AG09309 (cell line): ENCODE results near the gene PTPN14.

Experiments used
- DNase-seq: peaks from one replicate; pipeline ENCODE4 v3.0.0-alpha.2; 2010; ENCODE audit warnings: low read depth
- H3K4me3 ChIP-seq: 2 replicates; pipeline ENCODE4 v1.5.1; 2011; ENCODE audit warnings: mild to moderate bottlenecking, low read depth, low read length, moderate library complexity; ENCODE audit not compliant: control insufficient read depth
- TF ChIP-seq, protein P1 (sequence below): IDR thresholded peaks from 2 replicates; pipeline ENCODE4 v1.5.1; 2011; ENCODE audit warnings: mild to moderate bottlenecking, low read depth, low read length, inconsistent platforms; ENCODE audit not compliant: insufficient read depth, control insufficient read depth; ENCODE audit errors: missing control alignments

The PTPN14 gene

DNA sequence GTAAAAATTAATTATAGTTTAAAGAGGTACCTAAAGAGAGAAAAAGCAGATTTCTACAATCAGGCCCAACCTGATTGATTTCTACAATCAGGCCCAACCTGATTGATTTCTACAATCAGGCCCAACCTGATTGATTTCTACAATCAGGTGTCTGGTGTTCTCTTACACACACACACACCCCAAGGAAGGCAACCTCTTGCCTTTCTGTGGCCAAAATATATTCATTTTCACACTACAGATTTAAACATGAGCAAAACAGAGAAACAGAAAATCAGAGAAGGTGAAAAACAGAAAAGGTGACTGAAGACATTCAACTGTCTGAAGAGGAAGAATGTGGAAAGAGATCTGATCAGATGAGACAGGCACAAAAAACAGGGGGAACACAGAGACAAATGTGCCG is 166.0 kb downstream of the PTPN14 start:
- H3K4me3 ChIP-seq: no peak overlapping the region
- DNase-seq: no peak
- TF ChIP-seq, protein P1, sequence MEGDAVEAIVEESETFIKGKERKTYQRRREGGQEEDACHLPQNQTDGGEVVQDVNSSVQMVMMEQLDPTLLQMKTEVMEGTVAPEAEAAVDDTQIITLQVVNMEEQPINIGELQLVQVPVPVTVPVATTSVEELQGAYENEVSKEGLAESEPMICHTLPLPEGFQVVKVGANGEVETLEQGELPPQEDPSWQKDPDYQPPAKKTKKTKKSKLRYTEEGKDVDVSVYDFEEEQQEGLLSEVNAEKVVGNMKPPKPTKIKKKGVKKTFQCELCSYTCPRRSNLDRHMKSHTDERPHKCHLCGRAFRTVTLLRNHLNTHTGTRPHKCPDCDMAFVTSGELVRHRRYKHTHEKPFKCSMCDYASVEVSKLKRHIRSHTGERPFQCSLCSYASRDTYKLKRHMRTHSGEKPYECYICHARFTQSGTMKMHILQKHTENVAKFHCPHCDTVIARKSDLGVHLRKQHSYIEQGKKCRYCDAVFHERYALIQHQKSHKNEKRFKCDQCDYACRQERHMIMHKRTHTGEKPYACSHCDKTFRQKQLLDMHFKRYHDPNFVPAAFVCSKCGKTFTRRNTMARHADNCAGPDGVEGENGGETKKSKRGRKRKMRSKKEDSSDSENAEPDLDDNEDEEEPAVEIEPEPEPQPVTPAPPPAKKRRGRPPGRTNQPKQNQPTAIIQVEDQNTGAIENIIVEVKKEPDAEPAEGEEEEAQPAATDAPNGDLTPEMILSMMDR: no peak

DNA sequence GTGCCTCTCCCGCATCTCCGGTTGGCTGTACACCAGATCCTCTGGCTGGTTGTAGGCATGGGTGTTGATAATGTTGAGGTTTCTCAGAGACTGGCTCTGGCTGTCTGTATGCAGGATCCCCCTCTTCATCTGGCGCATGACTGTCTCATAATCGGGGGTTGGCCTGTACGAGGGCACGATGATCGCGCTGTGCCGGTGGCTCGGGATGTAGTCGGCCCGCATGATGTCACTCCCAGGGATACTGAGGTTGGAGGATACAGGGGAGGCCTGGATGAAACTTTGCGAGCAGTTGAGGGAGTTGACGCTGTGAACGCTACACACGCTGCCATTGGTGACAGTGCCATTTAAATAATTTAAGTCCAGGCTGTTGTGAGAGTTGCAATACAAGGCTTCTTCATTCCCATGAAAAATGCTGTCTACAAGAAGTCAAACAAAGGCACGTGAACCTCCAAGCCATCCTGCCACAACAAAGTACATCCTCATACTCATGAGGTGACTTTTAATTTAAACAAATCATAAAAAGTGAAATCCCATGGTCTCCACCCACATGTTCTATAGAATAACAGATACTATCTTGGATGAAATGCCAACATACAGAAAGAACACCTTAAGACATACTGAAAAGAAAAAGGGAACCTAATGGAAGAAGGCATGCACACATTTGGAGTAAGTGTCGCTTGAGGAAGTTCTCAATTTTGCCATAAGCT is 166.9 kb downstream of the PTPN14 start:
- no peak for DNase-seq
- TF ChIP-seq, protein P1: no peak
- no peak overlapping the region for H3K4me3 ChIP-seq

DNA sequence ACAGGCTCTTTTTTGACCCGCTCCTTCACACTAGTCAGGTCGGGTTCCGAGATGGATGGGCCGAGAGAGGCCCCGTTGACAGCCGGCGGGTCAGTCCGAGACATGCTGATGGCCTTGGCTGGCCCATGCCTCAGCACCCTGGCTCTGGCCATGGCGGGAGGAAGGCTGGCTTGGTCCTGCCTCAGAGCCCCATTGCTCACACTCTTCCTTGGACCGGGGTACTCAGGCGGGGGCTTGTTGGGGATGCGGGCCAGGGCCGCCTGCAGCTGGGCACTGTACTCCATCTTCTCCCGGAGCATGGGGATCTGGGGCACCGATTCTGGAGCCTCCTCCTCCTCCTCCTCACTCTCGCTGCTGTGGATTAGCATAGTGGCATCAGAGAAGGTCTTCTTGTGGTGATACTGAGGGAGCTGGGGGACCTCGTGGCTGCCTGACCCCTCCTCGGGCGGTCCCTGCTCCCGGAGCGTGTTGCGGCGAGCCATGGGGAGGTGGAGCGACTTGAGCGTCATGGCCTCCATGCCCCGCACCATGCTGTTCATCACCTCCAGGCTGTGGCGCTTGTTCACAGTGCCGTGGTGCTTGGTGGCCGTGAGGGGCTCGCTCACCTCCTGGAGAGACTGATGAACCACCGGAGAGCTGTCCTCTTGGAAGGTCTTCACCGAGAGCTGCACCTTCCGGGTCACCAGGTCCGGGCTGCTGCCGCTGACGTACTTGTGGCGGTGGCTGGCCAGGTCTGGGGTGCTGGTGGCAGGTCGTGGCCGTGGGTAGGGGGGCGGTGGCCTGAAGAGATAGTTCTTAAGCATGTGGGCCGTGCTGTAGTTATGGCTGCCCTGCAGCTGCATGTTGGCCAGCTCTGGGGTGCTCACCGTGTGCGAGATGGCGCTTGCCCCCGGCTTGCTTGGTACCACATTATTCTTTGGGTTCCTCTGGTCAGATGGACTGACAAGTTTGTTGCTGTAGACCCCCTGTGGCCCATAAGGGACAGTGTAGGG is 167.7 kb downstream of the PTPN14 start:
- no peak overlapping the region for H3K4me3 ChIP-seq
- DNase-seq: no peak
- TF ChIP-seq, protein P1: no peak

DNA sequence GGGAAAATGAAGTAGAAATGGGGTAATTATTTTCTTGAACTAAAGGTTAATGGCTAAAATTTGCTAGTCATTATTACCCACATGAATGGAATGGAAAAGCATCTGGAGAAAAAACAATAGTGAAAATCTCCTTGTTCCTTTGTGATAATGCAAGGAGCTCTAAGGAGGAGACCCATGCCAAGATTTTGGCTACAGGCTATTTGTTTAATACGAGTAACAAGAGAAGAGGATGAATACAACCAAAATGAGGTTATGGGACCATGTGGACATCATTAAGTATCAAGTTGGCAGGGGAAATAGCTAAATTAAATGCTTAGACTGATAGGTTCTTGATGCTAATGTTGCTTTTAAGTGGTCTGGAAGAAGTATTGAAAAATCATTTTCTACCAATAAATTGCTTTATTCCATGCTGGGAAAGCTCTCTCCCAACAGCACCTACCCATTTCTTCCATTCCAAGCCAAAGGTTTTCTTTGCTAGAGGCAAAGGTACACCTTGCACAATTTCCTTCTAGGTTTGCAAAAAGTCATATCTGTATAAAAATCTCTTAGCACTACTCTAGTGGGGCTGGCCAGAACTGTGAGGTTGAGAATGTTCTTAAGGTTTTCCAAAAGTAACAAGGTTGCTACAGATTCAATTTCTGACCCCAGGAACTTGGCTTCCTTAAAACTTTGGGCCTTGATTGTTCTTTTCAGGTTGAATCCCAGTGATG is 170.3 kb downstream of the PTPN14 start:
- no peak for DNase-seq
- TF ChIP-seq, protein P1: no peak
- H3K4me3 ChIP-seq: no peak overlapping the region

DNA sequence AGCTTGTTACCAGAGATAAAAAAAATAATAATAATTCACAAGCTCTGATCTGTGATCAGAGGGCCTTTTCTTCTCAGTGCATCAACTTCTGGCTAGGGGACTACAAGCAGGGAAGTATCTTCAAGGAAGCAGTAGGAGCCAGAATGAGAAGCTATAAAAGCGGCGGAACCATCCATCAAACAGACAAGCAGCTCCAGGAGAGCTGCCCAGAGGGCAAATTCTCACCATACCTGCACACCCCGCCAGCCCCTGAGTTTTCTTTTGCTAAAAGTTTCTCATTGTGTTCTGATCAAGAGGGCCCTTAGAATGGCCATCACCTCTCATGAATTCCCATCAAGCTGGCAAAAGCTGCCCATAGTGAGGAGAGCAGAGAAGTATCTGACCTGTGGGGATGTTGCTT is 171.0 kb downstream of the PTPN14 start:
- TF ChIP-seq, protein P1: no peak
- DNase-seq: no peak
- H3K4me3 ChIP-seq: no peak overlapping the region

DNA sequence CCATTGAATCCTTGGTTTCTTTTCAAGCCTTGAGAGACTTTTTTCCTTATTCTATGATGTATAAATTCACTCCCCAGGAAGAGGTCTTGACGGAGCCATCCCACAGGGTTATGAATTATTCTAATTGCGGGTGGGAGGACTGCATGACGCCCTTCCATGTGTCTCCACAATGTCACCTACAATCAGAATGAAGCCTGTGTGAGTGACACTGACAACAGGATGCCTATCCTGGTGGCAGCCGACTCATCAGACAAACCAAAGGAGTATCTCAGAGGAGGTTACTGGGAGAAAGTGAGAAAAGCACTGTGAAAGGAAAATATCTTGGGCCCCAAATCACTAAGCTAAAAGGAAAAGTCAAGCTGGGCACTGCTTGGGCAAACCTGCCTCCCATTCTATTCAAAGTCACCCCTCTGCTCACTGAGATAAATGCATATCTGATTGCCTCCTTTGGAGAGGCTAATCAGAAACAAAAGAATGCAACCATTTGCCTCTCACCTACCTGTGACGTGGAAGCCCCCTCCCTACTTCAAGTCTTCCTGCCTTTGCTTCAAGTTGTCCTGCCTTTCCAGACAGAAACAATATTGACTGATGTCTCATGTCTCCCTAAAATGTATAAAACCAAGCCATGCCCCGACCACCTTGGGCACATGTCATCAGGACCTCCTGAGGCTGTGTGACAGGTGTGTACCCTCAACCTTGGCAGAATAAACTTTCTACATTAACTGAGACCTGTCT is 172.0 kb downstream of the PTPN14 start:
- TF ChIP-seq, protein P1: no peak
- no peak for DNase-seq

More for the DNA sequence above, 172.0 kb downstream of the PTPN14 start:
- H3K4me3 ChIP-seq: no peak overlapping the region
